HepG2 (cell line): ENCODE data around the gene DCAF16. TPM values are rescaled to one million over a fixed set of nuclear protein-coding genes. Genes with fewer than 3 reads are reported as not detected.
A peak's percentile ranks its signal among the peaks of the same experiment; 100 is the strongest.

ENCODE experiments used
- ATAC-seq: fragments of 200-7000 bp; cut with Tn5 transposase; 3 replicates; pipeline ENCODE4 v1.9.1; 2020; ENCODE audit warnings: mild to moderate bottlenecking, moderate library complexity
- BruUV-seq: library from RNA; stranded (reverse); fragments of 400-500 nt; replicated peaks from 2 replicates; lab custom pipeline; 2021; lab: Mats Ljungman, UMichigan
- CTCF ChIA-PET: fragments of 300-600 bp; formaldehyde crosslinking; extraction: SDS; loops from one replicate; lab custom pipeline; 2021; ENCODE audit warnings: low total read pairs, inconsistent platforms, low intra/inter-chr PET ratio; lab: Yijun Ruan, JAX
- POLR2A ChIA-PET: fragments of 350-600 bp; sonication (Branson Sonifier 250); formaldehyde crosslinking; loops from one replicate; lab custom pipeline; 2020; ENCODE audit warnings: antibody characterized with exemption, inconsistent platforms; lab: Yijun Ruan, JAX
- DNase-seq: peaks from one replicate; pipeline ENCODE4 v3.0.0-alpha.2; 2015; ENCODE audit warnings: low spot score
- FAIRE-seq: peaks from 3 replicates; lab custom pipeline; 2011; peaks lifted over from hg19 to GRCh38; lab: Jason Lieb, UNC
- H2AFZ ChIP-seq: one replicate; pipeline ENCODE4 v1.6.1; 2011; ENCODE audit warnings: low read length, inconsistent platforms
- H3K27ac ChIP-seq: fragments of 300-600 bp; 3 replicates; pipeline ENCODE4 v1.8.0; 2011; ENCODE audit warnings: mixed run types, mild to moderate bottlenecking, mixed read lengths, low read length, inconsistent platforms; ENCODE audit not compliant: insufficient read depth; ENCODE audit errors: extremely low read length
- H3K27me3 ChIP-seq, 2 experiments: fragments of 200-600 bp in 1 of 2; 2 replicates in 1 of 2; 3 replicates in 1 of 2; pipeline versions ENCODE4 v1.6.0 to v1.8.0; 2011; ENCODE audit warnings: low read length in 2 of 2, mild to moderate bottlenecking in 2 of 2, moderate library complexity in 2 of 2, inconsistent platforms in 1 of 2; ENCODE audit not compliant: insufficient read depth in 2 of 2, control insufficient read depth in 1 of 2
- H3K36me3 ChIP-seq, 2 experiments: fragments of 200-600 bp in 1 of 2; replicated peaks in 1 of 2; 2 replicates in 1 of 2; 3 replicates in 1 of 2; pipeline versions ENCODE4 v1.5.1 to v1.8.0; 2011; ENCODE audit warnings: low read length in 2 of 2, inconsistent platforms in 1 of 2; ENCODE audit not compliant: insufficient read depth in 2 of 2, control insufficient read depth in 1 of 2
- H3K4me1 ChIP-seq: 2 replicates; pipeline ENCODE4 v1.5.1; 2012; ENCODE audit warnings: low read length, inconsistent platforms; ENCODE audit not compliant: insufficient read depth
- H3K4me2 ChIP-seq: 2 replicates; pipeline ENCODE4 v1.6.0; 2011; ENCODE audit warnings: low read depth, low read length, inconsistent platforms
- H3K4me3 ChIP-seq, 3 experiments: fragments of 200-600 bp in 1 of 3; sonication (generic), shearing (Covaris generic) in 1 of 3; replicated peaks in 1 of 3; 2 replicates each; pipeline ENCODE4 v1.5.1; 2011 to 2016; ENCODE audit warnings: low read length in 3 of 3, inconsistent platforms in 2 of 3, low read depth in 2 of 3, mild to moderate bottlenecking in 2 of 3, control low read depth in 1 of 3, mixed read lengths in 1 of 3; ENCODE audit not compliant: insufficient read depth in 1 of 3
- H3K79me2 ChIP-seq: one replicate; pipeline ENCODE4 v1.6.1; 2011; ENCODE audit warnings: low read length, inconsistent platforms; ENCODE audit not compliant: insufficient read depth
- H3K9ac ChIP-seq: 2 replicates; pipeline ENCODE4 v1.6.0; 2011; ENCODE audit warnings: mild to moderate bottlenecking, low read depth, low read length, inconsistent platforms; ENCODE audit not compliant: insufficient read depth
- H3K9me3 ChIP-seq: 2 replicates; pipeline ENCODE4 v1.5.1; 2012; ENCODE audit warnings: mild to moderate bottlenecking, low read length
- H4K20me1 ChIP-seq: 2 replicates; pipeline ENCODE4 v1.6.0; 2011; ENCODE audit warnings: inconsistent platforms, mild to moderate bottlenecking, low read length, moderate library complexity; ENCODE audit not compliant: insufficient read depth
- HMGA1 ChIP-seq: sonication (generic); formaldehyde crosslinking; conservative IDR thresholded peaks from 2 replicates; pipeline ENCODE4 v1.4.0; 2020; ENCODE audit warnings: missing genetic modification reagents
- KAT8 ChIP-seq: IDR thresholded peaks from 2 replicates; pipeline ENCODE4 v1.6.1; 2016; ENCODE audit warnings: missing genetic modification reagents, missing compliant biosample characterization
- PCBP2 ChIP-seq: fragments of 200-400 bp; formaldehyde crosslinking; optimal IDR thresholded peaks from 2 replicates; pipeline ENCODE3; 2018; ENCODE audit warnings: low read length, low read depth; ENCODE audit not compliant: poor library complexity, severe bottlenecking
- RFXANK ChIP-seq: IDR thresholded peaks from 2 replicates; pipeline ENCODE4 v1.6.1; 2016
- SMARCC2 ChIP-seq: fragments of 450-650 bp; IDR thresholded peaks from 2 replicates; pipeline ENCODE4 v1.6.1; 2017; ENCODE audit warnings: antibody characterized with exemption, mild to moderate bottlenecking
- SP1 ChIP-seq, 2 experiments: fragments of 450-650 bp in 1 of 2; sonication (generic) in 1 of 2; formaldehyde crosslinking in 1 of 2; IDR thresholded peaks; 2 replicates each; pipeline versions ENCODE4 v1.4.0 to v1.6.1; 2016 to 2020; ENCODE audit warnings: missing genetic modification reagents in 1 of 2
- U2AF2 ChIP-seq: fragments of 200-400 bp; formaldehyde crosslinking; IDR thresholded peaks from 2 replicates; pipeline ENCODE4 v1.6.1; 2017; ENCODE audit warnings: low read depth, mild to moderate bottlenecking, low read length
- ZNF607 ChIP-seq: sonication (generic); formaldehyde crosslinking; IDR thresholded peaks from 2 replicates; pipeline ENCODE4 v1.5.1; 2020; ENCODE audit warnings: missing genetic modification reagents, mild to moderate bottlenecking, borderline replicate concordance
- ZNF7 ChIP-seq: IDR thresholded peaks from 2 replicates; pipeline ENCODE4 v1.6.1; 2016; ENCODE audit warnings: missing biosample characterization, missing genetic modification reagents
- WGBS: methylation state at CpG from one replicate; pipeline ENCODE4 v1.1.6; 2017; ENCODE audit warnings: low lambda C conversion rate; 5-methylcytosine and 5-hydroxymethylcytosine counted together
- in situ Hi-C: cut with HindIII; loops from 2 replicates; pipeline ENCODE4 v1.10.0; 2017; ENCODE audit warnings: low pct_unique_long_range_greater_than_20kb; ENCODE audit not compliant: extremely low pct_ligation_motif_present
- intact Hi-C: fragments of 100-400 bp; cut with micrococcal nuclease; formaldehyde crosslinking; loops from one replicate; pipeline ENCODE4 v1.10.0; 2022; ENCODE audit not compliant: unreplicated experiment
- polyA plus RNA-seq, 8 experiments: library from polyadenylated mRNA; depleted of rRNA in 3 of 8; stranded (reverse) in 7 of 8; unstranded in 1 of 8; fragments of >200 nt; fragmentation: Illumina TruSeq in 4 of 8; extraction: Trizol in 4 of 8; gene quantifications; 2 replicates each; pipeline versions ENCODE4 v1.2.1 to v1.2.3, GENCODE V29; 2011 to 2016; ENCODE audit warnings: low read depth in 4 of 8, missing spikeins in 1 of 8, mixed read lengths in 1 of 8; ENCODE audit not compliant: insufficient read depth in 1 of 8
- total RNA-seq, 5 experiments: library from RNA; depleted of rRNA; stranded (reverse); fragments of >200 nt; fragmentation: Illumina TruSeq; extraction: Trizol; gene quantifications; 2 replicates each; pipeline ENCODE4 v1.2.3, GENCODE V29; 2016; ENCODE audit warnings: low read depth in 1 of 5
- TF ChIP-seq, protein P1 (sequence below): sonication (generic); formaldehyde crosslinking; IDR thresholded peaks from 2 replicates; pipeline ENCODE4 v1.4.0; 2020; ENCODE audit warnings: missing genetic modification reagents, borderline replicate concordance
- TF ChIP-seq, protein P2 (sequence below): sonication (generic); formaldehyde crosslinking; IDR thresholded peaks from 2 replicates; pipeline ENCODE4 v1.8.1; 2023; ENCODE audit warnings: missing genetic modification reagents, mild to moderate bottlenecking, borderline replicate concordance

Gene DCAF16
- total and polyA plus RNA-seq, 2 of the 13 experiments (the other 11 are each of a cell fraction or from before 2014, with no cell fraction given), result 37.5 to 41.9 TPM

DNA sequence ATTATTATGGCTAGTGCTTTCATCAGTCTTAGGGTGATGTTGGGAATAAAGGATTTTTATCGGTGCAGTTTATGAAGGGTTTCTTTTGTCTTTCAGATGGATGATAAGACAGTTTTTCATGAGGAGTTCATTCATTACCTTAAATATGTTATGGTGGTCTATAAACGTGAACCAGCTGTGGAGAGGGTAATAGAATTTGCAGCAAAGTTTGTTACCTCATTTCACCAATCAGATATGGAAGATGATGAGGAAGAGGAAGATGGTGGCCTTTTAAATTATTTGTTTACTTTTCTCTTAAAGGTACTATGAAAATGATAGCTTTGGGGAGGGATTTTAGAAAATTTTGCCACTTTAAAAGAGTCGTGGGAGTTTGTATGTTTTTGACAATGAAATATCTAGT lies 1.6 kb upstream of the DCAF16 start:
- Histone ChIP-seq H3K27ac (peak overlapping the region; percentile 72), H3K4me1 (peaks cover 31% of the 10 kb centered on the region), H3K4me3 (peak overlapping the region; percentile 68 to 93 (median 79); a peak in 5 of 6 replicates), H3K79me2 (peaks cover 79% of the 10 kb centered on the region), H3K27me3 (no peaks in the 10 kb centered on the region; a peak in 1 of 5 replicates), H3K36me3 (peaks cover 2 to 20% of the 10 kb centered on the region in 2 experiments; a peak in 4 of 5 replicates), H3K9me3 (no peaks in the 10 kb centered on the region), H3K9ac (peak overlapping the region; percentile 97), H4K20me1 (peaks cover 26% of the 10 kb centered on the region), H3K4me2 (peak overlapping the region; percentile 79), H2AFZ (no peak overlapping the region)
- ChIA-PET CTCF (no interaction called here), POLR2A (no interaction called here)
- in situ Hi-C loops, result loop anchor here (10.0 kb wide), 2 partner anchors 213 to 553 kb away; partner anchors contain the start of gene LCORL
- DNase-seq, result no peak
- ATAC-seq, result no peak
- intact Hi-C loops, result no loop called here
- no peak for FAIRE-seq
- no TSS peak for BruUV-seq
- WGBS, result under 1% methylated on average over 3 of the region's 3 CpGs
- no peak for TF ChIP-seq PCBP2
- no peak for TF ChIP-seq HMGA1 (CRISPR knock-in tag)
- TF ChIP-seq, protein P1, sequence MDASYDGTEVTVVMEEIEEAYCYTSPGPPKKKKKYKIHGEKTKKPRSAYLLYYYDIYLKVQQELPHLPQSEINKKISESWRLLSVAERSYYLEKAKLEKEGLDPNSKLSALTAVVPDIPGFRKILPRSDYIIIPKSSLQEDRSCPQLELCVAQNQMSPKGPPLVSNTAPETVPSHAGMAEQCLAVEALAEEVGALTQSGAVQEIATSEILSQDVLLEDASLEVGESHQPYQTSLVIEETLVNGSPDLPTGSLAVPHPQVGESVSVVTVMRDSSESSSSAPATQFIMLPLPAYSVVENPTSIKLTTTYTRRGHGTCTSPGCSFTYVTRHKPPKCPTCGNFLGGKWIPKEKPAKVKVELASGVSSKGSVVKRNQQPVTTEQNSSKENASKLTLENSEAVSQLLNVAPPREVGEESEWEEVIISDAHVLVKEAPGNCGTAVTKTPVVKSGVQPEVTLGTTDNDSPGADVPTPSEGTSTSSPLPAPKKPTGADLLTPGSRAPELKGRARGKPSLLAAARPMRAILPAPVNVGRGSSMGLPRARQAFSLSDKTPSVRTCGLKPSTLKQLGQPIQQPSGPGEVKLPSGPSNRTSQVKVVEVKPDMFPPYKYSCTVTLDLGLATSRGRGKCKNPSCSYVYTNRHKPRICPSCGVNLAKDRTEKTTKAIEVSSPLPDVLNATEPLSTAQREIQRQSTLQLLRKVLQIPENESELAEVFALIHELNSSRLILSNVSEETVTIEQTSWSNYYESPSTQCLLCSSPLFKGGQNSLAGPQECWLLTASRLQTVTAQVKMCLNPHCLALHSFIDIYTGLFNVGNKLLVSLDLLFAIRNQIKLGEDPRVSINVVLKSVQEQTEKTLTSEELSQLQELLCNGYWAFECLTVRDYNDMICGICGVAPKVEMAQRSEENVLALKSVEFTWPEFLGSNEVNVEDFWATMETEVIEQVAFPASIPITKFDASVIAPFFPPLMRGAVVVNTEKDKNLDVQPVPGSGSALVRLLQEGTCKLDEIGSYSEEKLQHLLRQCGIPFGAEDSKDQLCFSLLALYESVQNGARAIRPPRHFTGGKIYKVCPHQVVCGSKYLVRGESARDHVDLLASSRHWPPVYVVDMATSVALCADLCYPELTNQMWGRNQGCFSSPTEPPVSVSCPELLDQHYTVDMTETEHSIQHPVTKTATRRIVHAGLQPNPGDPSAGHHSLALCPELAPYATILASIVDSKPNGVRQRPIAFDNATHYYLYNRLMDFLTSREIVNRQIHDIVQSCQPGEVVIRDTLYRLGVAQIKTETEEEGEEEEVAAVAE (CRISPR knock-in tag), result no peak
- TF ChIP-seq RFXANK (CRISPR knock-in tag), result no peak
- TF ChIP-seq SP1 (IDR thresholded peaks at IDR 0.05), result no peak
- no peak for TF ChIP-seq SP1 (CRISPR knock-in tag; IDR thresholded peaks at IDR 0.05)
- no peak for TF ChIP-seq U2AF2
- TF ChIP-seq, protein P2, sequence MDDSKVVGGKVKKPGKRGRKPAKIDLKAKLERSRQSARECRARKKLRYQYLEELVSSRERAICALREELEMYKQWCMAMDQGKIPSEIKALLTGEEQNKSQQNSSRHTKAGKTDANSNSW (CRISPR knock-in tag), result no peak
- TF ChIP-seq KAT8 (CRISPR knock-in tag), result no peak
- TF ChIP-seq ZNF607 (CRISPR knock-in tag), result no peak
- no peak for TF ChIP-seq ZNF7 (CRISPR knock-in tag)
- TF ChIP-seq SMARCC2, result no peak
- TF ChIP-seq, all 625 proteins: peak for 0
